Measurements from ENCODE around the gene NECTIN4. TPM values are rescaled to one million over a fixed set of nuclear protein-coding genes. Genes with fewer than 3 reads are reported as not detected.

Gene NECTIN4
- total RNA-seq, 4 donors from 2014 or later, result 0.72 TPM; not detected in 3

GRCh38 chr1:161089938-161090337 is 580 bp upstream of the NECTIN4 start:
- DNase-seq (ENCODE audit: low spot score) (no peak), ATAC-seq (ENCODE audit: low FRiP score) (no peak)
- TF ChIP-seq CTCF (IDR thresholded peaks at IDR 0.05), result no peak

- no peak for TF ChIP-seq CTCF (IDR thresholded peaks at IDR 0.05)
- DNase-seq (ENCODE audit: low spot score), result no peak
These were observed 709 bp downstream of the NECTIN4 start for GRCh38 chr1:161088587-161089110.

GRCh38 chr1:161086457-161086856 is 2.9 kb downstream of the NECTIN4 start:
- DNase-seq (ENCODE audit: low spot score) (no peak), ATAC-seq (ENCODE audit: low FRiP score) (no peak)
- no peak for TF ChIP-seq CTCF (IDR thresholded peaks at IDR 0.05)

More at GRCh38 chr1:161088587-161089110, 709 bp downstream of the NECTIN4 start:
- ATAC-seq (ENCODE audit: low FRiP score), result no peak

GRCh38 chr1:161085165-161085564 is 4.2 kb downstream of the NECTIN4 start:
- ATAC-seq (ENCODE audit: low FRiP score), result no peak
- no peak for DNase-seq (ENCODE audit: low spot score)
- no peak for TF ChIP-seq CTCF (IDR thresholded peaks at IDR 0.05)

GRCh38 chr1:161084597-161084988 is 4.8 kb downstream of the NECTIN4 start:
- no peak for ATAC-seq (ENCODE audit: low FRiP score)
- no peak for TF ChIP-seq CTCF (IDR thresholded peaks at IDR 0.05)
- DNase-seq (ENCODE audit: low spot score), result no peak

- TF ChIP-seq CTCF (IDR thresholded peaks at IDR 0.05), result no peak
These were observed 5.4 kb downstream of the NECTIN4 start for GRCh38 chr1:161083748-161084596.

More at GRCh38 chr1:161083748-161084596, 5.4 kb downstream of the NECTIN4 start:
- ATAC-seq (ENCODE audit: low FRiP score) (no peak), DNase-seq (ENCODE audit: low spot score) (no peak)
